Activated effector memory CD4-positive, alpha-beta T cell treated with anti-CD3 and anti-CD28 coated beads, Interleukin-2, amount 50 U/mL, for 16 hours (primary cell): Measurements from ENCODE around the gene USP2.

Experiments
- DNase-seq: peaks from one replicate; pipeline ENCODE4 v3.0.0-alpha.2; 2020

The USP2 gene

DNA sequence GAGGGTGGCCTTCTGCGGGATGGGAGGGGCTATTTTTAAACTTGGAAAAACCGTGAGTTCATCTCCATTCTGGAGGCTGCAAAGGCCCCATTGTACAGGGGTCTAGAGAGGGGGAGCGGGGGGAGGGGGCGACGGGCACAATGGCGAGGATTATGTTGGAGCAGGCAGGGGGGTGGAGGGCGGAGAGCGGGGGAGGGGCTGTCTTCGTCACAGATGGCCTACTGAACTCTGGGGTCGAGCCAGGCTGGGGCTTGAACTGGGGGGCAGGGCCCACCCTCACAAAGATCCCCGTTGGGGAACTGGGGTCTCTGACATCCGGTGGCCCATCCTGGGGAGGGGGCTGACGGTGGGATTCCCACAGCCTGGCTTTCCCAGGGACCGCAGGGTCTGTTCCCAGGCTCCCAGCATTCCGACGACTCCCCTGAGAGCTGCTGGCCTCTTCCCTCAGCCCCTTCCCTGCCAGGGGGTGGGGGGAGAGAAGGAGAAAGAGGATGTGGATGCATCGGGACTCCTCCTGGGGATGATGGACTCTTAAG, 61.2 kb downstream of the USP2 start:
- no peak for DNase-seq

GRCh38 chr11:119319700-119320239, 61.7 kb downstream of the USP2 start:
- DNase-seq = no peak

DNA sequence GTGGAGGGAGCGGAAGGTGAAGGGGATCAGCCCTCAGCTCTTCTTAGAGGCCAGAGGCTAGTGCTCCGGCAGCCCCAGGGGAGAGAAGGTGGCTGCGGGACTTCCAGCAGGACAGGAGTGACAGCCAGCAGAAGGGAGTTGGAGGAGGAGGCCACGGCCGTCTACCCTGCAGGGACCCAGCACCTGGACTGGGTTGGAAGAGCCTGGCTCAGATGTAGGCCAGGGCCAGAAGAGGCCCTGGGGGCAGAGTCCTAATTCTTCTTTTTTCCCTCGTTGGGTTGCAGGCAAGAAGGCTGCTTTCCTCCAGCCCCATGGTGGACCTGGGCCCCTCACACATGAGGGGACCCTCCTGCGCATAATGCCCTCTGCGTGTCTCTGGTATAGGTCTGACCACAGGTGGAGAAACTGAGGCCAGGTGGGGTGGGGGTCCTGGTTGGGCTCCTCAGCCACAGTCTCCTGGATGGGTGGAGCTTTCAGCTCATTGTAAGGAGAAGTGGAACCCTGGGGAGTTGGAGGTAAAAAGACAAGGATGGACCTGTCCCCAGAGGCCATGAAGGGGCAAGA, 62.3 kb downstream of the USP2 start:
- DNase-seq = no peak

DNA sequence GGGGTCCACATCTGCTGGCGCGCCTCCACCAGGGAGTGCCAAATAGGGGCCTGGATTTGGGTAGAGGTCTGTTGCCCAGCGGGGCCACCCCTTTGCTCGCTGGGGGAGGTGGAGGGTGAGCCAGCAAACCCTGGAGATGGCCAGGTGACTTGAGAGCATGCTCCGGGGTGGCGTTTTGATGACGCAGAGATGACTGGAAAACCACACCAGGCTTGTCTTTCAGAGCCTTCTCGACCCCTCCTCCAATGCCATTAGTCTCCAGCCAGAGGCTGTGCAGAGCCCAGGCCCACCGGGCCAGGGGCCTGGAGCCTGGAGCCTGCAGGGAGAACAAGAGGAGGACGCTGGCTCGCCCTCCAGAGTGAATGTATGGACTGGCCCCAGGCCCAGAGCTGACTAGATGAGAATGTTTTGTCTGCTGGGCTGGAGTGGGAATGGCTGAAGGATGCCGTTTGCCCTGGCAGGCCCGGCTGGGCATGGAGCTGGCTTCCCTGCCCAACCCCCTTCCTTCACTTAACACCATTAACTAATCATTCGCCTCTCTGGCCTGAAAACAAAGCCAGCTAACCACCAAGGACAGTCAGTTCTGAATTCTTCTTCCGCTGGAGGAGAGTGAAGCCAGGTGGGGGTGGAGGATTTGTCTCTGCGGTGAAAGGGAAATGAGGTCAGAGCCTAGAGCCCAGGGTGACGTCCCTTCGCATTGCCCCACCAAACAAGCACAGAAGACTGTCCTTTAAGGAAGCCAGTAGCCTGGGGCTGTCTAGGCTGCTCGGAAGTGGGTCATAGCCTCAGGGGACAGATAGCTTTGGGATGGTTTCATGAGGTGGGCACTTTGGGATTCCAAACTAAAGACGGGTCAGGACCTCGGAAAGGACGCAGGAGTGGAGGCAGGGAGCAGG, 63.0 kb downstream of the USP2 start:
- peak; percentile 75 for DNase-seq

DNA sequence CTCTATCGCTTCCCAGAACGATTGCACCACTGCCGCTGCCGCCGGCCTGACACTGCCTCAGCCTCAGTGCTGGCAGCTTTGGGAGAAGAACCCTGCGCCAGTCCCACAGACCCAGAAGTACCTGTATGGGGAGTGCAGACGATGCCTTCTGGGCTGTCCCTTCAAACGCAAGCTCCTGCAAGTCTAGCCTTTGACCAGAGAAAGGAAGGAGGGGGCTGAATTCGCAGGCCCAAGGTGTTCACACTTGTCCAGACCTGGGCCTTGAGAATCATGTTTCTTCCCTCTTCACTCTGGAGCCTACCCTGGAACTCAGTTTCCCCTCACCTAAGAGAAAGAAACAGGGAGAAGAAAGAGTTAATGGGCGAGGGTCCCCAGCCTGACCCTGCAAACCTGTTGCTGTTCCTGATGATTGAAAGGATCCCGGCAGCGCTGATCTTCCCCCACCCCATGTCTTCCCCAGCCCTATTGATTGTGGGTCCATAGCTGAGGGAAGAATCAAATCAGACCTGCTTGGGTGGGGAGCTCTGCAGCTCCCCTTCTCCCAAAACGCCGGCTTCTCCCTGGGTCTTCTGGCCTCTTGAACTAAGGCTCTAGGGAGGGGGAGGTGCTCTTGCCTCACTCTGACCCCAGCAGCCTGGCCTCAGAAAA, 63.8 kb downstream of the USP2 start:
- DNase-seq = no peak

- no peak for DNase-seq
Measured at GRCh38 chr11:119316729-119317591, 64.5 kb downstream of the USP2 start, which contains the start of gene MCAM. TSS of gene MCAM (minus strand) at chr11:119317130. CDS start at chr11:119317101, 29 bp downstream.

GRCh38 chr11:119316016-119316728, 65.3 kb downstream of the USP2 start:
- no peak for DNase-seq

DNA sequence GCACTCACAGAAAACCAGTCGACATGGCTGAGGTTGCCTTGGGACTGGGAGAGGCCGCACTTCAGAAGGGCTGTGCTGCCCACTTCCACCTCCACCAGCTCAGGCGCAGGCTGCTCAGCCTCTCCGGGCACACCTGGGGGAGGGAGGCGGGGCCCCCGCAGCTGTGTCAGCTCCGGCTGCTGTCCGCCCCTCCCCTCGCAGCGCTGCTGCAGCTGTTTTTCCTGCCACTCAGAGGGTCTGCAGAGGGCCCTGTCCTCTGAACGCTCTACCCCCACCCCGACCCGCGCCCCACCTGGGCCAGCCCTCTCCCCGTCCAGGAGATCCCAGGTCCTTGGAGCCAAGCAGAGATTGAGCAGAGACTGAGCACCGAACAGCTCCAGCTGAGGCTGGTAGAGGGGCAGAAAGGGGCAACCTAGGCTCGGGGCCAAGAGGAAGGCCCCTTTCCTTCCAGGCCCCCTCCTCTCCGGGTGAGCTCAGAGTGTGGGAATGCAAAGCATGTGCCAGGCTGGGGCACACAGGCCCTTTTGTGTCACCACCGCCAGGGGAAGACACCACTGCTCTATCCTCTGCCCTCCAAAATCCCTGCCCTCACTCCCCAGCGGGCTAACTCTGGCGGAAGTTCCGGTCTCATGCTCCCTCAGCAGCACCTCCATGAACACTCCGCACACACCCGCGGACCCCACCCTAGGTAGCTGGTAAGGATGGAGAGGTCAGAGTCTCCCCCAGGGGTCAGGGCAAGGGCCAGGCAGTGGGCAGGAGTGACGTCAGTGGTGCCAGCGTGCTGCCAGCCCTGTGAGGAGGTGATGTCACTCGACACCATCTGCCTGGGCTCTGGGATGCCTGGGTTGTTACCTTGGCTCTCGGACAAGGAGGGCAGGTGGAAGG, 66.1 kb downstream of the USP2 start:
- DNase-seq = peak; percentile 83

DNA sequence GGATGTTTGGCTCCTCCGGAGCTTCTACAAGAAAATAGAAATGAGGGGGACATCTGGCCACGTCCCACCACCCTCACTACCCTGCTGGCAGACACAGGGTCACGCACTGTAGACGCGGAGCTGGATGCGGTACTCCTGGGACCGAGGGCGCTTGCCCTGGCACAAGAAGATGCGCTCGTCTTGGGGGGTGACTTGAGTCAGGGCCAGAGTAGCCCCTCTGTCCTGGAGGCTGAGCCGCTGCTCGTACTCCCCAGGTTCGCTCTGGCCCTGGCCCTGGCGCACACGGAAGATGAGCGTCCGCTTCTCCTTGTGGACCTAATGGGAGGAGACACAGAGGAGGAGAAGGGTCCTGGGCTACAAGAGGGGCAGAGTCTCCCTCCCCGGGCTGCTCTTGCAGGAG, 66.8 kb downstream of the USP2 start:
- no peak for DNase-seq

- no peak for DNase-seq
Measured at GRCh38 chr11:119310682-119311052, 70.8 kb downstream of the USP2 start.

DNA sequence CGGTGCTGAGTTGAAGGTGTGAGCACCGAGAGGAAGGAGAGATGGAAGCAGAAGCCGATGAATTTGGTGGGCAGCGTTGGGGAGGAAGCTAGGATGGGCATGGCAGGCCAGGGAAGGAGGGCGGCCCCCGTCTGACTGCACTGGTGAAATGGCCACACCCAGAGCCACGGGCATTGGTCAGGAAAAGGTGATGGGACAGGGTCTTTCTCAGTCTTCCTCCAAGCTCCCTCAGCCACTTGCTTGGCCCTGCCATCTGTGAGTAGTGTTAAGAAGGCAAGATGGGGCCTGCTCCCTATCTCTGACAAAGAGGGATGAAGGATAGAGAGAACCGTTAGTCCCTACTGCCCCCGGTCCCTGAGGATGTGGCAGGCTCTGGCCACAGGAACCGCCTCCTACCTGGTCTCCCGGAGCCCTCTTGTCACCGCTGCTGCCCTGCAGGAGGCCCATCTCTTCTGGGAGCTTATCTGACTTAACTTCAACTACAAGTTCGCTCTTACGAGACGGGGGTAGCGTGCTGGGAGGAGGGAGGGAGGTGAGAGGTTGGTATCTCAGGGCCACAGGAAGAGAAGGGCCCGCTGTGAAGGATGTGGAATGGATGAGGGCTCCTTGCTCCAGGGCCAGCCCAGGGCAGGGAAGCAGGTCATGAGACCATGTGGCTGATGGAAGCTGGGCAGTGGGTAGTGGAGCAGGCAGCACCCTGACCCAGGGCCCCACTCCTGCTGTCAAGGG, 71.4 kb downstream of the USP2 start:
- DNase-seq = no peak

GRCh38 chr11:119309411-119309810, 72.1 kb downstream of the USP2 start:
- no peak for DNase-seq

- no peak for DNase-seq
Measured at GRCh38 chr11:119307974-119308373, 73.5 kb downstream of the USP2 start.

GRCh38 chr11:119307219-119307618, 74.3 kb downstream of the USP2 start:
- no peak for DNase-seq

- DNase-seq = no peak
Measured at GRCh38 chr11:119306373-119306890, 75.1 kb downstream of the USP2 start.

- DNase-seq = no peak
Measured at GRCh38 chr11:119305556-119306372, 75.7 kb downstream of the USP2 start.
